ENCODE measurements around the gene MPDU1.

The MPDU1 gene

GRCh38 chr17:7636163-7636562, 52.5 kb downstream of the MPDU1 start:
- TF ChIP-seq EZH2phosphoT487 (IDR thresholded peaks at IDR 0.05; ENCODE audit: borderline replicate concordance, low read length) = no peak
- TF ChIP-seq, protein P1, sequence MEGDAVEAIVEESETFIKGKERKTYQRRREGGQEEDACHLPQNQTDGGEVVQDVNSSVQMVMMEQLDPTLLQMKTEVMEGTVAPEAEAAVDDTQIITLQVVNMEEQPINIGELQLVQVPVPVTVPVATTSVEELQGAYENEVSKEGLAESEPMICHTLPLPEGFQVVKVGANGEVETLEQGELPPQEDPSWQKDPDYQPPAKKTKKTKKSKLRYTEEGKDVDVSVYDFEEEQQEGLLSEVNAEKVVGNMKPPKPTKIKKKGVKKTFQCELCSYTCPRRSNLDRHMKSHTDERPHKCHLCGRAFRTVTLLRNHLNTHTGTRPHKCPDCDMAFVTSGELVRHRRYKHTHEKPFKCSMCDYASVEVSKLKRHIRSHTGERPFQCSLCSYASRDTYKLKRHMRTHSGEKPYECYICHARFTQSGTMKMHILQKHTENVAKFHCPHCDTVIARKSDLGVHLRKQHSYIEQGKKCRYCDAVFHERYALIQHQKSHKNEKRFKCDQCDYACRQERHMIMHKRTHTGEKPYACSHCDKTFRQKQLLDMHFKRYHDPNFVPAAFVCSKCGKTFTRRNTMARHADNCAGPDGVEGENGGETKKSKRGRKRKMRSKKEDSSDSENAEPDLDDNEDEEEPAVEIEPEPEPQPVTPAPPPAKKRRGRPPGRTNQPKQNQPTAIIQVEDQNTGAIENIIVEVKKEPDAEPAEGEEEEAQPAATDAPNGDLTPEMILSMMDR (IDR thresholded peaks at IDR 0.05; ENCODE audit: low read depth, low read length, poor library complexity, severe bottlenecking) = no peak
- H3K79me2 ChIP-seq (ENCODE audit: control insufficient read depth, low read length) = no peaks in the 10 kb centered on the region
- H4K20me1 ChIP-seq (ENCODE audit: control insufficient read depth, insufficient read depth, low read depth, low read length) = no peaks in the 10 kb centered on the region
- H3K27ac ChIP-seq (ENCODE audit: low read depth, low read length) = no peak overlapping the region
- no peaks in the 10 kb centered on the region for H3K9me2 ChIP-seq (replicated peaks; ENCODE audit: control insufficient read depth, low read length)
- no peak overlapping the region for H3K4me3 ChIP-seq (ENCODE audit: low read length)
- no peaks in the 10 kb centered on the region for H3F3A ChIP-seq (ENCODE audit: control insufficient read depth, insufficient read depth)
- no peaks in the 10 kb centered on the region for H3K4me1 ChIP-seq (ENCODE audit: control insufficient read depth, low read length)
- H3K9me3 ChIP-seq (ENCODE audit: control insufficient read depth, insufficient read depth, low read length) = no peaks in the 10 kb centered on the region
- H3K36me3 ChIP-seq (ENCODE audit: control insufficient read depth, low read length) = no peaks in the 10 kb centered on the region
- H3K27me3 ChIP-seq (ENCODE audit: control insufficient read depth, low read length) = no peaks in the 10 kb centered on the region; the same call in 1 of the 2 replicates
- no peak overlapping the region for H3K4me2 ChIP-seq (ENCODE audit: low read length)

All from DOHH2 (cell line).